Measurements from ENCODE around the gene ICAM2. TPM values are rescaled to one million over a fixed set of nuclear protein-coding genes. Genes with fewer than 3 reads are reported as not detected.
A peak's percentile ranks its signal among the peaks of the same experiment; 100 is the strongest.
"Not testable (repeated sequence)": the region's sequence is repeated elsewhere in the genome, so short reads cannot be mapped to it uniquely, and the experiment has no call there.

Gene ICAM2
- total and polyA plus RNA-seq, 2 donors (not counting 1 experiment from before 2014, with no cell fraction given), result 48.7 to 149 TPM

- intact Hi-C loops (cut with micrococcal nuclease), result not testable (repeated sequence)
- 36% methylated on average over 3 of the region's 9 CpGs for WGBS (ENCODE audit: insufficient coverage)
- peaks cover 74% of the 10 kb centered on the region for H3K4me1 Mint-ChIP-seq
Measured at GRCh38 chr17:64019551-64019961, 877 bp downstream of the ICAM2 start.

GRCh38 chr17:64017381-64017980 is 3.0 kb downstream of the ICAM2 start:
- Histone ChIP-seq H4K20me1 (ENCODE audit: control insufficient read depth, insufficient read depth, low read length, poor library complexity, severe bottlenecking) (peaks cover 27% of the 10 kb centered on the region), H2AFZ (ENCODE audit: insufficient read depth, low read depth, low read length, poor library complexity, severe bottlenecking) (no peak overlapping the region), H3K9ac (ENCODE audit: low read length) (peak overlapping the region; percentile 87), H3K27me3 (replicated peaks in 1 of 4; ENCODE audit: control extremely low read depth in 1 of 4, control insufficient read depth in 3 of 4, insufficient read depth in 4 of 4, low read length in 3 of 4) (no peaks in the 10 kb centered on the region), H3K79me2 (ENCODE audit: control insufficient read depth, insufficient read depth, low read length) (peaks cover 73% of the 10 kb centered on the region), H3K36me3 (replicated peaks in 1 of 2; ENCODE audit: control extremely low read depth in 1 of 2, control insufficient read depth in 1 of 2, extremely low read depth in 1 of 2, insufficient read depth in 2 of 2, low read length in 1 of 2) (peaks cover 0 to 5% of the 10 kb centered on the region in 2 experiments), H3K4me2 (replicated peaks; ENCODE audit: low read depth, low read length, poor library complexity, severe bottlenecking) (peak overlapping the region; percentile 76), H3K4me3 (ENCODE audit: control extremely low read depth in 1 of 5, extremely low read depth in 1 of 5, insufficient read depth in 1 of 5, low read depth in 2 of 5, low read length in 4 of 5) (peak overlapping the region in 1 of 5 experiments; percentile 75), H3K27ac (ENCODE audit: low read length in 2 of 2) (peak overlapping the region; percentile 42 to 99), H3K9me3 (ENCODE audit: control extremely low read depth in 1 of 3, control insufficient read depth in 2 of 3, insufficient read depth in 1 of 3, low read length in 2 of 3) (no peaks in the 10 kb centered on the region), H3K4me1 (ENCODE audit: control insufficient read depth in 2 of 2, insufficient read depth in 2 of 2, low read length in 2 of 2) (peaks cover 76 to 80% of the 10 kb centered on the region in 2 donors)
- WGBS (ENCODE audit: insufficient coverage), result 67% methylated on average over 1 of the region's 2 CpGs
- ATAC-seq (ENCODE audit: low read depth) (no peak), DNase-seq (no peak)
- no peaks in the 10 kb centered on the region for H3K9me3 Mint-ChIP-seq (ENCODE audit: insufficient read depth)
- ChIA-PET CTCF (interaction anchor here (0.7 to 3.5 kb wide), 19 partner anchors 8 to 127 kb away, joined by 3 to 37 read pairs (median 7); partner anchors contain the start of gene GH1), POLR2A (interaction anchor here (1.4 kb wide), 1 partner anchor 11 kb away, joined by 4 read pairs; no protein-coding TSS in a partner anchor)
- H3K4me3 Mint-ChIP-seq, result peak overlapping the region; percentile 75
- H3K4me1 Mint-ChIP-seq, result peaks cover 76% of the 10 kb centered on the region
- no peaks in the 10 kb centered on the region for H3K27me3 Mint-ChIP-seq
- H3K27ac Mint-ChIP-seq, result peak overlapping the region; percentile 69
- intact Hi-C loops (cut with micrococcal nuclease), result no loop called here
- TF ChIP-seq CTCF (IDR thresholded peaks at IDR 0.05) (peak; percentile 56), EZH2 (IDR thresholded peaks at IDR 0.05; ENCODE audit: borderline replicate concordance, insufficient read depth, low read depth, low read length, poor library complexity, severe bottlenecking) (no peak)

More at GRCh38 chr17:64019551-64019961, 877 bp downstream of the ICAM2 start:
- H3K9ac ChIP-seq (ENCODE audit: low read length), result peak overlapping the region; percentile 87
- H3K4me1 ChIP-seq (ENCODE audit: control insufficient read depth in 2 of 2, insufficient read depth in 2 of 2, low read length in 2 of 2), result peaks cover 61 to 68% of the 10 kb centered on the region in 2 donors
- H3K4me2 ChIP-seq (replicated peaks; ENCODE audit: low read depth, low read length, poor library complexity, severe bottlenecking), result peak overlapping the region; percentile 76
- peaks cover 52% of the 10 kb centered on the region for H3K79me2 ChIP-seq (ENCODE audit: control insufficient read depth, insufficient read depth, low read length)
- ATAC-seq (ENCODE audit: low read depth); DNase-seq; H3K9me3 ChIP-seq (ENCODE audit: control extremely low read depth in 1 of 3, control insufficient read depth in 2 of 3, insufficient read depth in 1 of 3, low read length in 2 of 3); H3K9me3 Mint-ChIP-seq (ENCODE audit: insufficient read depth); H3K36me3 ChIP-seq (replicated peaks in 1 of 2; ENCODE audit: control extremely low read depth in 1 of 2, control insufficient read depth in 1 of 2, extremely low read depth in 1 of 2, insufficient read depth in 2 of 2, low read length in 1 of 2); H3K27me3 Mint-ChIP-seq; H3K27me3 ChIP-seq (replicated peaks in 1 of 4; ENCODE audit: control extremely low read depth in 1 of 4, control insufficient read depth in 3 of 4, insufficient read depth in 4 of 4, low read length in 3 of 4); H2AFZ ChIP-seq (ENCODE audit: insufficient read depth, low read depth, low read length, poor library complexity, severe bottlenecking): not testable (repeated sequence)
- POLR2A ChIA-PET, result interaction anchor here (0.6 to 3.0 kb wide), 18 partner anchors 26 to 486 kb away, joined by 3 to 45 read pairs (median 6); partner anchors contain the start of gene CD79B
- H3K4me3 ChIP-seq (ENCODE audit: control extremely low read depth in 1 of 5, extremely low read depth in 1 of 5, insufficient read depth in 1 of 5, low read depth in 2 of 5, low read length in 4 of 5), result peak overlapping the region; percentile 70 to 87 (median 75)
- peak overlapping the region; percentile 99 for H3K27ac ChIP-seq (ENCODE audit: low read length in 2 of 2)
- peak overlapping the region; percentile 98 for H3K4me3 Mint-ChIP-seq
- peaks cover 13% of the 10 kb centered on the region for H4K20me1 ChIP-seq (ENCODE audit: control insufficient read depth, insufficient read depth, low read length, poor library complexity, severe bottlenecking)
- peak overlapping the region; percentile 99 for H3K27ac Mint-ChIP-seq
- CTCF ChIA-PET, result interaction anchor here (0.9 to 13.0 kb wide), 20 partner anchors 10 to 487 kb away, joined by 3 to 214 read pairs (median 7); partner anchors contain the start of genes CEP95, CSHL1, ERN1 and GH1
